Activated CD4-positive, alpha-beta T cell treated with anti-CD3 and anti-CD28 coated beads, Interleukin-2, amount 10 ng/mL, durations not matched to agents 24 days and 14 days (primary cell): ENCODE data around the gene PHYKPL. TPM values are rescaled to one million over a fixed set of nuclear protein-coding genes. Genes with fewer than 3 reads are reported as not detected.
"Not testable (repeated sequence)": the region's sequence is repeated elsewhere in the genome, so short reads cannot be mapped to it uniquely, and the experiment has no call there.

Experiments used
- DNase-seq: peaks from one replicate; pipeline ENCODE4 v3.0.0; 2022
- H3K27ac Mint-ChIP-seq: one replicate; pipeline ENCODE4 v1.8.0; 2022; ENCODE audit warnings: mild to moderate bottlenecking, mixed read lengths
- H3K27me3 Mint-ChIP-seq: one replicate; pipeline ENCODE4 v1.8.0; 2022; ENCODE audit warnings: mixed read lengths
- H3K36me3 Mint-ChIP-seq: one replicate; pipeline ENCODE4 v1.8.0; 2022; ENCODE audit warnings: low read depth, mild to moderate bottlenecking, mixed read lengths
- H3K4me1 Mint-ChIP-seq: one replicate; pipeline ENCODE4 v1.8.0; 2021; ENCODE audit warnings: mixed read lengths
- H3K4me3 Mint-ChIP-seq: one replicate; pipeline ENCODE4 v1.8.0; 2022; ENCODE audit warnings: mild to moderate bottlenecking, moderate library complexity, mixed read lengths
- H3K9me3 Mint-ChIP-seq: one replicate; pipeline ENCODE4 v1.8.0; 2021; ENCODE audit warnings: mixed read lengths
- intact Hi-C: fragments of 100-400 bp; cut with micrococcal nuclease; formaldehyde crosslinking; loops from one replicate; pipeline ENCODE4 v1.15.1; 2023
- total RNA-seq: library from RNA; stranded (reverse); gene quantifications from 2 replicates; pipeline ENCODE4 v1.2.3, GENCODE V29; 2022

The PHYKPL gene
- total RNA-seq, 1 donor from 2014 or later: 77.8 TPM

- not testable (repeated sequence) for H3K36me3 Mint-ChIP-seq, H3K27me3 Mint-ChIP-seq, H3K9me3 Mint-ChIP-seq
- intact Hi-C loops: loop anchor here (5.0 to 10.0 kb wide), 2 partner anchors 313 to 1315 kb away; partner anchors contain the start of gene RUFY1
- Mint-ChIP-seq H3K27ac (peak overlapping the region; percentile 92), H3K4me1 (peaks cover 44% of the 10 kb centered on the region), H3K4me3 (peak overlapping the region; percentile 63)
- DNase-seq: peak; percentile 76
Observed at GRCh38 chr5:178239626-178240301, 7.2 kb upstream of the PHYKPL start.

GRCh38 chr5:178238711-178239592, 6.3 kb upstream of the PHYKPL start:
- intact Hi-C loops: loop anchor here (5.0 to 10.0 kb wide), 2 partner anchors 313 to 1316 kb away; partner anchors contain the start of gene RUFY1
- peak; percentile 73 for DNase-seq

GRCh38 chr5:178238313-178238635, 5.7 kb upstream of the PHYKPL start:
- Mint-ChIP-seq H3K4me1 (peaks cover 48% of the 10 kb centered on the region), H3K27me3 (no peaks in the 10 kb centered on the region), H3K4me3 (peak overlapping the region; percentile 35), H3K36me3 (no peaks in the 10 kb centered on the region), H3K9me3 (no peaks in the 10 kb centered on the region), H3K27ac (peak overlapping the region; percentile 89)
- no peak for DNase-seq
- intact Hi-C loops: loop anchor here (5.0 to 10.0 kb wide), 2 partner anchors 314 to 1317 kb away; partner anchors contain the start of gene RUFY1

More at GRCh38 chr5:178238711-178239592, 6.3 kb upstream of the PHYKPL start:
- Mint-ChIP-seq H3K27ac (peak overlapping the region; percentile 89), H3K9me3 (no peaks in the 10 kb centered on the region), H3K4me1 (peaks cover 46% of the 10 kb centered on the region), H3K4me3 (peak overlapping the region; percentile 41), H3K27me3 (no peaks in the 10 kb centered on the region), H3K36me3 (no peaks in the 10 kb centered on the region)

GRCh38 chr5:178237431-178238312, 5.1 kb upstream of the PHYKPL start:
- H3K4me3 Mint-ChIP-seq: no peak overlapping the region
- H3K4me1 Mint-ChIP-seq: peaks cover 51% of the 10 kb centered on the region
- no peak for DNase-seq
- H3K27me3 Mint-ChIP-seq: no peaks in the 10 kb centered on the region
- no peaks in the 10 kb centered on the region for H3K9me3 Mint-ChIP-seq
- H3K36me3 Mint-ChIP-seq: no peaks in the 10 kb centered on the region
- H3K27ac Mint-ChIP-seq: peak overlapping the region; percentile 89
- intact Hi-C loops: loop anchor here (5.0 to 10.0 kb wide), 2 partner anchors 315 to 1317 kb away; partner anchors contain the start of gene RUFY1

- H3K9me3 Mint-ChIP-seq: no peaks in the 10 kb centered on the region
- no peak overlapping the region for H3K4me3 Mint-ChIP-seq
- peaks cover 3% of the 10 kb centered on the region for H3K36me3 Mint-ChIP-seq
- no peak for DNase-seq
- H3K4me1 Mint-ChIP-seq: peaks cover 48% of the 10 kb centered on the region
- intact Hi-C loops: loop anchor here (5.0 to 10.0 kb wide), 2 partner anchors 316 to 1318 kb away; partner anchors contain the start of gene RUFY1
- H3K27me3 Mint-ChIP-seq: no peaks in the 10 kb centered on the region
- peak overlapping the region; percentile 25 for H3K27ac Mint-ChIP-seq
Observed at GRCh38 chr5:178236679-178237078, 4.1 kb upstream of the PHYKPL start.

- Mint-ChIP-seq H3K27me3 (no peaks in the 10 kb centered on the region), H3K4me3 (no peak overlapping the region), H3K36me3 (peaks cover 9% of the 10 kb centered on the region), H3K9me3 (no peaks in the 10 kb centered on the region), H3K4me1 (peaks cover 49% of the 10 kb centered on the region), H3K27ac (no peak overlapping the region)
- no peak for DNase-seq
- intact Hi-C loops: loop anchor here (5.0 to 10.0 kb wide), 2 partner anchors 316 to 1319 kb away; partner anchors contain the start of gene RUFY1
Observed at GRCh38 chr5:178236126-178236525, 3.5 kb upstream of the PHYKPL start.

GRCh38 chr5:178235588-178235974, 3.0 kb upstream of the PHYKPL start:
- Mint-ChIP-seq H3K36me3 (peaks cover 14% of the 10 kb centered on the region), H3K27me3 (no peaks in the 10 kb centered on the region), H3K4me1 (peaks cover 50% of the 10 kb centered on the region), H3K9me3 (no peaks in the 10 kb centered on the region), H3K4me3 (no peak overlapping the region), H3K27ac (no peak overlapping the region)
- intact Hi-C loops: loop anchor here (5.0 to 10.0 kb wide), 2 partner anchors 317 to 1319 kb away; partner anchors contain the start of gene RUFY1
- no peak for DNase-seq

- Mint-ChIP-seq H3K36me3 (peaks cover 20% of the 10 kb centered on the region), H3K27me3 (no peaks in the 10 kb centered on the region), H3K4me1 (peaks cover 51% of the 10 kb centered on the region), H3K27ac (peak overlapping the region; percentile 35), H3K9me3 (no peaks in the 10 kb centered on the region), H3K4me3 (peak overlapping the region; percentile 13)
- DNase-seq: peak; percentile 93
- intact Hi-C loops: loop anchor here (5.0 to 10.0 kb wide), 3 partner anchors 317 to 1320 kb away; partner anchors contain the start of genes CLK4 and RUFY1
Observed at GRCh38 chr5:178234750-178235587, 2.4 kb upstream of the PHYKPL start.

GRCh38 chr5:178234121-178234749, 1.6 kb upstream of the PHYKPL start:
- Mint-ChIP-seq H3K9me3 (no peaks in the 10 kb centered on the region), H3K4me3 (peak overlapping the region; percentile 13), H3K4me1 (peaks cover 52% of the 10 kb centered on the region), H3K36me3 (peaks cover 26% of the 10 kb centered on the region), H3K27me3 (no peaks in the 10 kb centered on the region), H3K27ac (peak overlapping the region; percentile 67)
- DNase-seq: no peak
- intact Hi-C loops: loop anchor here (5.0 to 10.0 kb wide), 2 partner anchors 393 to 1321 kb away; partner anchors contain the start of genes CLK4 and RUFY1

GRCh38 chr5:178232920-178233429, 373 bp upstream of the PHYKPL start:
- H3K27ac Mint-ChIP-seq: peak overlapping the region; percentile 83
- peaks cover 51% of the 10 kb centered on the region for H3K4me1 Mint-ChIP-seq
- H3K9me3 Mint-ChIP-seq: no peaks in the 10 kb centered on the region
- H3K36me3 Mint-ChIP-seq: peaks cover 36% of the 10 kb centered on the region
- intact Hi-C loops: loop anchor here (2.0 to 10.0 kb wide), 3 partner anchors 28 to 1322 kb away; partner anchors contain the start of genes CLK4, HNRNPAB and RUFY1
- no peaks in the 10 kb centered on the region for H3K27me3 Mint-ChIP-seq
- H3K4me3 Mint-ChIP-seq: peak overlapping the region; percentile 91
- no peak for DNase-seq

GRCh38 chr5:178231539-178232123, 971 bp downstream of the PHYKPL start:
- H3K36me3 Mint-ChIP-seq: peaks cover 50% of the 10 kb centered on the region
- peak overlapping the region; percentile 87 for H3K27ac Mint-ChIP-seq
- H3K4me1 Mint-ChIP-seq: peaks cover 51% of the 10 kb centered on the region
- peak overlapping the region; percentile 91 for H3K4me3 Mint-ChIP-seq
- DNase-seq: no peak
- H3K9me3 Mint-ChIP-seq: no peaks in the 10 kb centered on the region
- intact Hi-C loops: loop anchor here (2.0 to 10.0 kb wide), 3 partner anchors 27 to 1323 kb away; partner anchors contain the start of genes CLK4, HNRNPAB and RUFY1
- no peaks in the 10 kb centered on the region for H3K27me3 Mint-ChIP-seq
